ENCODE measurements around the gene POMP. TPM values are rescaled to one million over a fixed set of nuclear protein-coding genes. Genes with fewer than 3 reads are reported as not detected.
"Not testable (repeated sequence)": the region's sequence is repeated elsewhere in the genome, so short reads cannot be mapped to it uniquely, and the experiment has no call there.

Gene POMP
- total and polyA plus RNA-seq, 9 donors: 63.9 to 77.9 (median 70.0) TPM

DNA sequence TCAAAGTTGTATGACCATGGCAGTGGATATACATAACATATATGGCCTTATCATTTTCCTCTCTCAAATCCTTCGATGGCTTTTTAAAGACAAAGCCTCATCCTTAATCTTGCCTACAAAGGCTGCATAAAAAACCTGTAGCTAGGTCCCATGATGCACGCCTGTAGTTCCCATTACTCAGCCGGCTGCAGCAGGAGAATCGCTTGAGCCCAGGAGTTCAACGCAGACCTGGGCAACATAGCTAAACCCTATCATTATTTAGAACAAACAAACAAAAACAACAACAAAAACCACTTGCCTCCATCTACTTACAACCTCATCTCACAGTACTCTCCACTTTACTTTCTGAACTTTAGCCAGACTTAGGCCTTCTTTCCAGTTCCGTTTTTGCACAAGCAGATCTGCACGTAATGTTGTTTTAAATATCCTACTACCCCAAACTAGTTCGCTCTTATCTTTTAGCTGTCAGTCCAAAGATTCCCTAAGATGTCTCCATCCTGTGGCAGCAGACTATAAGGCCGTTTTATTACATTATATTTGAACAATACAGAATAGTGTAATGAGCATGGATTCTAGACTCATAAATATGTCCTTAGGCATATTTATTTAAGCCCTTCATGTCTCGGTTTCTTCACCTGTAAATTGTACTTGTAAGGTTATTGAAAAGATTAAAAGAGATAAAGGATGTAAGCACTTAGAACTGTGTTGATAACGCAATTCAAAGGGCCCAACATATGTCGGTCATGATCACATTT lies 969 bp upstream of the POMP start:
- Histone ChIP-seq H3K27me3 (ENCODE audit: control insufficient read depth, insufficient read depth, low read length) (no peaks in the 10 kb centered on the region), H3K4me3 (ENCODE audit: low read length) (peak overlapping the region; percentile 95), H3K27ac (ENCODE audit: low read length) (peak overlapping the region; percentile 90), H3K9me3 (replicated peaks; ENCODE audit: control insufficient read depth, low read depth, low read length) (no peaks in the 10 kb centered on the region), H3K36me3 (ENCODE audit: control insufficient read depth, insufficient read depth, low read length) (peaks cover 13% of the 10 kb centered on the region), H3K4me1 (ENCODE audit: control insufficient read depth, insufficient read depth, low read length) (peaks cover 12% of the 10 kb centered on the region)
- WGBS (ENCODE audit: insufficient coverage): 34% methylated on average over 7 of the region's 12 CpGs
- peak; percentile 63 for DNase-seq

DNA sequence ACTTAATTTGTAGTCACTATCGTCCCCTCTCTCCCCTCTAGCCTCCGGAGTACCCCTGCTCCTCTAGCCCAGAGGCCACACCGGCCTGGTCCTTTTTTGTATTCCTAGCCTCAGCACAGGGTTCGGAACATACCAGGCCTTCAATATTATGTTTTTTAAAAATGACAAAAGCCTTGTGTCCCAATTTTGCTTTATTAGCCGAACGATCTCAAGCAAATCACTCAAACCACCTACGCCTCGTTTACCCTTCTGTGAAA lies 463 bp upstream of the POMP start:
- Histone ChIP-seq H3K4me3 (ENCODE audit: low read length) (peak overlapping the region; percentile 95), H3K9me3 (replicated peaks; ENCODE audit: control insufficient read depth, low read depth, low read length) (no peaks in the 10 kb centered on the region), H3K27ac (ENCODE audit: low read length) (peak overlapping the region; percentile 90), H3K4me1 (ENCODE audit: control insufficient read depth, insufficient read depth, low read length) (peaks cover 12% of the 10 kb centered on the region), H3K36me3 (ENCODE audit: control insufficient read depth, insufficient read depth, low read length) (peaks cover 16% of the 10 kb centered on the region), H3K27me3 (ENCODE audit: control insufficient read depth, insufficient read depth, low read length) (no peaks in the 10 kb centered on the region)
- WGBS (ENCODE audit: insufficient coverage): 0% methylated on average over 3 of the region's 8 CpGs
- DNase-seq: no peak

DNA sequence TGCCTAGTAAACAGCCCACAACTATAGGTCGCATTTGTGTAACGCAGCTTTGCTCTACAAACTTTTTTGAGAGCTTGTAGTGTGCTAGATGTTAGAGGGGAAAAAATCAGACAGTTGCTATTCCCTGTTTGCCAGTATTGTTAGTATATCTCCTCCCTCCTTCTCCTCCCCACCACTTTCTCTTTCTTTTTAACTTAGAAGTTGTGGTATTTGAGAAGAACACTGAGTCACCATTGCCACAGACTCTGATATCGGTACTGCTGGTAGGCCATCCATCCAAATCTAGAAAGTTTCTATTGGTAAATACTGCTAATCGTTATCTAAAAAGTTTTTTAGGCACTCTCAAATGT lies 666 bp downstream of the POMP start:
- Histone ChIP-seq H3K9me3 (replicated peaks; ENCODE audit: control insufficient read depth, low read depth, low read length) (no peaks in the 10 kb centered on the region), H3K4me1 (ENCODE audit: control insufficient read depth, insufficient read depth, low read length) (peaks cover 12% of the 10 kb centered on the region), H3K27me3 (ENCODE audit: control insufficient read depth, insufficient read depth, low read length) (no peaks in the 10 kb centered on the region), H3K36me3 (ENCODE audit: control insufficient read depth, insufficient read depth, low read length) (peaks cover 20% of the 10 kb centered on the region), H3K4me3 (ENCODE audit: low read length) (peak overlapping the region; percentile 95), H3K27ac (ENCODE audit: low read length) (peak overlapping the region; percentile 90)
- no peak for DNase-seq
- no CpG with 5 or more reads among the region's 4 CpGs for WGBS (ENCODE audit: insufficient coverage)

DNA sequence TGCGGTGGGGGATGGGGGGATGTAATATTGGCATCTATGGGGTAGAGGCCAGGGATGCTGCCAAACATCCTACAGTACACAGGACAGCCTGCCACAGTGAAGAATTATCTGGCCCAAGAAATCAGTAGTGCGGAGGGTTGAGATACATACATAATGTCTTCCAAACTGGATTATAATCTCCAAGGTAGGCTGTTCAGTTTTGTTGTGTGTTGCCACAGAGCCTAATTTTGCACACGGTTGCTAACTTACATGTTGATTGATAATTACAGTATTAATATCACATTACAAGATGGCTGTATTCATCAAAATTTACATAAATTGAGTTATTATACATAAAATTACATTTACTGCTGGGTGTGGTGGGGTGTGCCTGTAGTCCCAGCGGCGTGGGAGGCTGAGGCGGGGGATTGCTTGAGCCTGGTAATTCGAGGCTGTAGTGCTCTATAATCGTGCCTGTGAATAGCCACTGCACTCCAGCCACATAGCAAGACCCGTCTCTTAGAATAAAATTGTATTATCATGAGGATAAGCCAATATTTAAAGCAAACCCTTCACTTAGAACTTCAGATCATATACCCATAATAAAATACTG lies 8.1 kb downstream of the POMP start:
- WGBS (ENCODE audit: insufficient coverage): 85% methylated on average over 4 of the region's 9 CpGs
- Histone ChIP-seq H3K36me3 (ENCODE audit: control insufficient read depth, insufficient read depth, low read length) (peaks cover 53% of the 10 kb centered on the region), H3K27me3 (ENCODE audit: control insufficient read depth, insufficient read depth, low read length) (no peaks in the 10 kb centered on the region), H3K4me3 (ENCODE audit: low read length) (no peak overlapping the region), H3K4me1 (ENCODE audit: control insufficient read depth, insufficient read depth, low read length) (no peaks in the 10 kb centered on the region), H3K9me3 (replicated peaks; ENCODE audit: control insufficient read depth, low read depth, low read length) (no peaks in the 10 kb centered on the region), H3K27ac (ENCODE audit: low read length) (no peak overlapping the region)
- DNase-seq: no peak

DNA sequence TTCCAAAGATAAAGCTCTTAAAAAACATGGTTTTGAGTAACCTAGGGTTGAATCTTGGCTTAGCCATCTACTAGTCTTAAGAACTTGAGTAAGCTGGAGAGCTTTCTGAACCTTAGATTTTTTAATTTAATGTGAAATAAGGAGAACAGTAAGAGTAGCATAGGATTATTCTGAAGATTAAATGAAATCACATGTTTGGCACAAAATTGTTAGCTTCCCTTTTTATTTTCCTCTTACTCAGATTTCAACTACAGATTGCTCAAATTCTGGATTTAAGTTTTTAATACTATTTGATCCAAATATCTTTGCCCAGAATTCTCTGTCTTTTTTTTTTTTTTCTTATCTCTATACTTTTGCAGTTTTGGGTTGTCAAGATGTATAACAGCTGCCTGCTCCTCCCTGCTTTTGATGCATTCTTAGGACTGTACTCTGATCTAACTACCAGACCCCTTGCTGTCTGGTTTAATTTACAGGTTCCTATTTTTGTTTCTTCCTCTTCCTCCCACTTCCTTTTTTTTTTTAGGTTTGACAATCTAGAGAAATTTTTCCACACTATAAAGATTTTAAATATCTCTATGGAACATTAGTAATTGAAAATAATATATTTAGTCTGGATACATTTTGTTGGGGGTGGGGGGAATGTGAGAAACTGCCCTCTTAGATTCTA lies 12.3 kb downstream of the POMP start:
- Histone ChIP-seq H3K36me3 (ENCODE audit: control insufficient read depth, insufficient read depth, low read length) (peaks cover 52% of the 10 kb centered on the region), H3K27ac (ENCODE audit: low read length) (no peak overlapping the region)
- peak; percentile 33 for DNase-seq

DNA sequence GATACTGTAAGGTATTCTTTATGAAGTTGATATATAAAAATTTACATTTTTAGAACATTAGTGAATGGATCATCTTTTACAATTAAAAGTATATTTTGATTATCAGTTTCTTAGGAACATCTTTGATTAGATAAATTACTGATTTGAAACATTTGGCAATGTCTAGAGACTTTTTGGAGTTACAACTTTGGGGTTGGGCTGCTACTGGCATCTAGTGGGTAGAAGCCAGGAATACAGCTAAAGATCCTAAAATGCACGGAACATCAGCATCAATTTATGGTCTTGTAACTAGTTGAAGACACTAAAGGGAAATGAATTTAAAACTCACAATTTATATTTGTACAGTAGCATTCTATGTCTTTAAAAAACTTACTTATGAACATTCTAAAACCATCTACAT lies 19.9 kb downstream of the POMP start:
- Histone ChIP-seq H3K4me3 (ENCODE audit: low read length) (no peak overlapping the region), H3K36me3 (ENCODE audit: control insufficient read depth, insufficient read depth, low read length) (peaks cover 22% of the 10 kb centered on the region), H3K27ac (ENCODE audit: low read length) (no peak overlapping the region), H3K4me1 (ENCODE audit: control insufficient read depth, insufficient read depth, low read length) (no peaks in the 10 kb centered on the region), H3K27me3 (ENCODE audit: control insufficient read depth, insufficient read depth, low read length) (no peaks in the 10 kb centered on the region), H3K9me3 (replicated peaks; ENCODE audit: control insufficient read depth, low read depth, low read length) (no peaks in the 10 kb centered on the region)
- WGBS (ENCODE audit: insufficient coverage): no CpG with 5 or more reads among the region's 1 CpG
- no peak for DNase-seq

More for the DNA sequence above, 12.3 kb downstream of the POMP start:
- H3K9me3 ChIP-seq (replicated peaks; ENCODE audit: control insufficient read depth, low read depth, low read length): no peaks in the 10 kb centered on the region
- no peaks in the 10 kb centered on the region for H3K27me3 ChIP-seq (ENCODE audit: control insufficient read depth, insufficient read depth, low read length)
- no peak overlapping the region for H3K4me3 ChIP-seq (ENCODE audit: low read length)
- H3K4me1 ChIP-seq (ENCODE audit: control insufficient read depth, insufficient read depth, low read length): no peaks in the 10 kb centered on the region

DNA sequence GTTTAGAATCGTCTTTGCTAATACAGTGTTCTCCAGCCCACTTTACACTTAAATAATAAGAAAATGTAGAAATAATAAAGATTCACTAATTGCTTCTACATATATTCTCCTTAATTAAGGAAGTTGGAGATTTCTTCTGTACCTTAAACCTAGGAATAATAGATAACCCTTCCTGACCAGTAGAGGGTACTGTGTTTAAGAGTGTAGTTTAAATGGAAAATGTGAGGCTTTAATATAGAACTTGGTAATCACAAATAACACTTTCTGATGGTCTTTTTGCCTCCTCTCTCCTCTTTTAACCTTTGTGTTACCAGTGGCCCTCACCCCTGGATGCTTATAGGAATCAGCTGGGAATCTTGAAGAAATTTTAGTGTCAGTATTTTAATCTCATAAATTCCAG lies 20.7 kb downstream of the POMP start:
- Histone ChIP-seq H3K36me3 (ENCODE audit: control insufficient read depth, insufficient read depth, low read length) (peaks cover 14% of the 10 kb centered on the region), H3K4me1 (ENCODE audit: control insufficient read depth, insufficient read depth, low read length) (no peaks in the 10 kb centered on the region), H3K4me3 (ENCODE audit: low read length) (no peak overlapping the region), H3K27ac (ENCODE audit: low read length) (no peak overlapping the region), H3K9me3 (replicated peaks; ENCODE audit: control insufficient read depth, low read depth, low read length) (no peaks in the 10 kb centered on the region), H3K27me3 (ENCODE audit: control insufficient read depth, insufficient read depth, low read length) (no peaks in the 10 kb centered on the region)
- WGBS (ENCODE audit: insufficient coverage): no CpG with 5 or more reads among the region's 1 CpG
- DNase-seq: no peak

DNA sequence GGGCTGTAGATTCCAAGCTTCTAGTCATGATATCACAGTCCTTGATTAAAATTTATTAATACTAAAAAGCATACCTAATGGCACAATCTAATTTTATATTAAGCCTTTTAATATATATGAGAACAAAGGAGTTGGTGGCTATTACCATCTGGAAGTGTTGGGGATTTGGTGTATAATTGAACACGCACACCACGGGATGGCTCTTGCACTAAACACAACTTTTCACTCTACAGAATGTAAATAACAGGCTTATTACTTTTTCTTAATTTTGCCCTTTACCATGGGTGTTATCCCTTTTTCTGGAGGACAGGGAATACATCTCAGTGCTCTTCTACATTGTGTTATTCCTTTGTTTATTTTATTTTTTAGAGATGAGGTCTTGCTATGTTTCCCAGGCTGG lies 21.6 kb downstream of the POMP start:
- H3K4me3 ChIP-seq (ENCODE audit: low read length): no peak overlapping the region
- no peaks in the 10 kb centered on the region for H3K4me1 ChIP-seq (ENCODE audit: control insufficient read depth, insufficient read depth, low read length)
- no peak overlapping the region for H3K27ac ChIP-seq (ENCODE audit: low read length)
- WGBS (ENCODE audit: insufficient coverage): no CpG with 5 or more reads among the region's 2 CpGs
- H3K27me3 ChIP-seq (ENCODE audit: control insufficient read depth, insufficient read depth, low read length): no peaks in the 10 kb centered on the region
- peaks cover 12% of the 10 kb centered on the region for H3K36me3 ChIP-seq (ENCODE audit: control insufficient read depth, insufficient read depth, low read length)
- DNase-seq: no peak
- H3K9me3 ChIP-seq (replicated peaks; ENCODE audit: control insufficient read depth, low read depth, low read length): no peaks in the 10 kb centered on the region

DNA sequence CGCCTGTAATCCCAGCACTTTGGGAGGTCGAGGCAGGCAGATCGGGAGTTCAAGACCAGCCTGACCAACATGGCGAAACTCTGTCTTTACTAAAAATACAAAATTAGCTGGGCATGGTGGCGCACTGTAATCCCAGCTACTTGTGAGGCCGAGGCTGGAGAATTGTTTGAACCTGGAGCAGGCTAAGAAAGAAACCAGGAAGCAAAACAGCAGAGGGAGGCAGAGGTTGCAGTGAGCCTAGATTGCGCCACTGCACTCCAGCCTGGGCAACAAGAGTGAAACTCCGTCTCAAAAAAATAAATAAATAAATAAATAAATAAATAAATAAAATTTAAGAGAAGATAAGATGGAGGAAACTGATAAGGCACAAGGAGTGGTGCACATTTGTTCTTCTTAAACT lies 24.2 kb downstream of the POMP start:
- WGBS (ENCODE audit: insufficient coverage): 90% methylated on average over 4 of the region's 8 CpGs
- H3K9me3 ChIP-seq (replicated peaks; ENCODE audit: control insufficient read depth, low read depth, low read length); H3K36me3 ChIP-seq (ENCODE audit: control insufficient read depth, insufficient read depth, low read length); H3K4me1 ChIP-seq (ENCODE audit: control insufficient read depth, insufficient read depth, low read length); DNase-seq; H3K27ac ChIP-seq (ENCODE audit: low read length); H3K27me3 ChIP-seq (ENCODE audit: control insufficient read depth, insufficient read depth, low read length); H3K4me3 ChIP-seq (ENCODE audit: low read length): not testable (repeated sequence)

DNA sequence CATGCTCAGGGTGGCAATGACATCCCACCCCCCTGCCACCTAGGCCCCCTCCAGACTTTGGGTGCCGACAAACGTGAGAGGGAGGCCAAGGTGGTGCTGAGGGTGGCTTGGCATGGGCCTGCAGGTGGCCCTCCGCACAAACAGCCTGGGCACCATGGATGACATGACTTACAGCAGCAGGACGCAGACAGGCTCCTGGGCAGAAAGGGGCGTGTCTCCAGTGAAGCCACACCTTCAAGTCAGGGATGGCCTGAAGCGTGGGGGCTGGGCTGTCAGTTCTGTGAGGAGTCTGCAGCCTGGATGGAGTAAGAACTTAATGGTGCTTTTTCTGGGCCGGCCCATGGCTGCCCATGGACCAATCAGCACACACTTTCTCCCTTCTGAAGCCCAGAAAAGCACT lies 25.3 kb downstream of the POMP start:
- Histone ChIP-seq H3K4me1 (ENCODE audit: control insufficient read depth, insufficient read depth, low read length) (no peaks in the 10 kb centered on the region), H3K27me3 (ENCODE audit: control insufficient read depth, insufficient read depth, low read length) (no peaks in the 10 kb centered on the region), H3K36me3 (ENCODE audit: control insufficient read depth, insufficient read depth, low read length) (peaks cover 4% of the 10 kb centered on the region), H3K4me3 (ENCODE audit: low read length) (no peak overlapping the region), H3K9me3 (replicated peaks; ENCODE audit: control insufficient read depth, low read depth, low read length) (no peaks in the 10 kb centered on the region), H3K27ac (ENCODE audit: low read length) (no peak overlapping the region)
- no peak for DNase-seq
- 22% methylated on average over 6 of the region's 7 CpGs for WGBS (ENCODE audit: insufficient coverage)

All from muscle of leg (tissue), 11 donors.